Measurements from ENCODE around the gene IQCN.

The IQCN gene

GRCh38 chr19:18290302-18291018 is 16.2 kb upstream of the IQCN start:
- no peak for DNase-seq
- in situ Hi-C loops (cut with HindIII; ENCODE audit: low pct_ligation_motif_present, low pct_unique_long_range_greater_than_20kb, low sequenced_read_pairs): no loop called here

- in situ Hi-C loops (cut with HindIII; ENCODE audit: low pct_ligation_motif_present, low pct_unique_long_range_greater_than_20kb, low sequenced_read_pairs): no loop called here
- DNase-seq: no peak
Observed at GRCh38 chr19:18289471-18290301, 15.4 kb upstream of the IQCN start.

- no peak for DNase-seq
Observed at GRCh38 chr19:18287836-18288772, 13.9 kb upstream of the IQCN start.

GRCh38 chr19:18286973-18287635 is 12.9 kb upstream of the IQCN start:
- DNase-seq: no peak
- in situ Hi-C loops (cut with HindIII; ENCODE audit: low pct_ligation_motif_present, low pct_unique_long_range_greater_than_20kb, low sequenced_read_pairs): no loop called here

More at GRCh38 chr19:18287836-18288772, 13.9 kb upstream of the IQCN start:
- in situ Hi-C loops (cut with HindIII; ENCODE audit: low pct_ligation_motif_present, low pct_unique_long_range_greater_than_20kb, low sequenced_read_pairs): no loop called here

GRCh38 chr19:18284712-18285360 is 10.6 kb upstream of the IQCN start:
- in situ Hi-C loops (cut with HindIII; ENCODE audit: low pct_ligation_motif_present, low pct_unique_long_range_greater_than_20kb, low sequenced_read_pairs): no loop called here
- DNase-seq: no peak

GRCh38 chr19:18283338-18283737 is 9.1 kb upstream of the IQCN start:
- in situ Hi-C loops (cut with HindIII; ENCODE audit: low pct_ligation_motif_present, low pct_unique_long_range_greater_than_20kb, low sequenced_read_pairs): no loop called here
- DNase-seq: no peak

- in situ Hi-C loops (cut with HindIII; ENCODE audit: low pct_ligation_motif_present, low pct_unique_long_range_greater_than_20kb, low sequenced_read_pairs): no loop called here
- DNase-seq: no peak
Observed at GRCh38 chr19:18282788-18283141, 8.5 kb upstream of the IQCN start.

- in situ Hi-C loops (cut with HindIII; ENCODE audit: low pct_ligation_motif_present, low pct_unique_long_range_greater_than_20kb, low sequenced_read_pairs): no loop called here
- peak; percentile 48 for DNase-seq
Observed at GRCh38 chr19:18282021-18282787, 8.0 kb upstream of the IQCN start.

GRCh38 chr19:18281082-18282020 is 7.1 kb upstream of the IQCN start, which contains the start of gene JUND:
JUND (minus strand) TSS chr19:18281622; CDS start chr19:18281484, 138 bp downstream.
- in situ Hi-C loops (cut with HindIII; ENCODE audit: low pct_ligation_motif_present, low pct_unique_long_range_greater_than_20kb, low sequenced_read_pairs): no loop called here
- peak; percentile 94 for DNase-seq

GRCh38 chr19:18280247-18281081 is 6.2 kb upstream of the IQCN start:
- DNase-seq: peak; percentile 67
- in situ Hi-C loops (cut with HindIII; ENCODE audit: low pct_ligation_motif_present, low pct_unique_long_range_greater_than_20kb, low sequenced_read_pairs): no loop called here

GRCh38 chr19:18279516-18280246 is 5.4 kb upstream of the IQCN start:
- in situ Hi-C loops (cut with HindIII; ENCODE audit: low pct_ligation_motif_present, low pct_unique_long_range_greater_than_20kb, low sequenced_read_pairs): no loop called here
- DNase-seq: peak; percentile 89

GRCh38 chr19:18279266-18279515 is 4.9 kb upstream of the IQCN start:
- in situ Hi-C loops (cut with HindIII; ENCODE audit: low pct_ligation_motif_present, low pct_unique_long_range_greater_than_20kb, low sequenced_read_pairs): no loop called here
- DNase-seq: no peak

GRCh38 chr19:18278521-18279265 is 4.4 kb upstream of the IQCN start:
- DNase-seq: no peak
- in situ Hi-C loops (cut with HindIII; ENCODE audit: low pct_ligation_motif_present, low pct_unique_long_range_greater_than_20kb, low sequenced_read_pairs): no loop called here

GRCh38 chr19:18274781-18275356 is 617 bp upstream of the IQCN start:
- peak; percentile 89 for DNase-seq

More at GRCh38 chr19:18274781-18275356, 617 bp upstream of the IQCN start:
- in situ Hi-C loops (cut with HindIII; ENCODE audit: low pct_ligation_motif_present, low pct_unique_long_range_greater_than_20kb, low sequenced_read_pairs): no loop called here

All from ACHN (cell line).